IgD-negative memory B cell (primary cell): Measurements from ENCODE around the gene PPM1L. TPM values are rescaled to one million over a fixed set of nuclear protein-coding genes. Genes with fewer than 3 reads are reported as not detected.
"Not testable (repeated sequence)": the region's sequence is repeated elsewhere in the genome, so short reads cannot be mapped to it uniquely, and the experiment has no call there.

Experiments used
- H3K27ac Mint-ChIP-seq, 3 donors: one replicate each; pipeline ENCODE4 v1.8.0; 2020 to 2022; ENCODE audit warnings: mild to moderate bottlenecking in 3 of 3, mixed read lengths in 3 of 3, moderate library complexity in 1 of 3
- H3K27me3 Mint-ChIP-seq: one replicate; pipeline ENCODE4 v1.8.0; 2021; ENCODE audit warnings: mixed read lengths
- H3K36me3 Mint-ChIP-seq: one replicate; pipeline ENCODE4 v1.8.0; 2020; ENCODE audit warnings: mild to moderate bottlenecking, mixed read lengths
- H3K4me1 Mint-ChIP-seq, 3 donors: one replicate each; pipeline ENCODE4 v1.8.0; 2020 to 2022; ENCODE audit warnings: mixed read lengths in 3 of 3, mild to moderate bottlenecking in 1 of 3
- H3K4me3 Mint-ChIP-seq, 4 donors: one replicate each; pipeline ENCODE4 v1.8.0; 2020 to 2022; ENCODE audit warnings: mild to moderate bottlenecking in 4 of 4, mixed read lengths in 4 of 4, moderate library complexity in 3 of 4
- H3K9me3 Mint-ChIP-seq, 3 donors: one replicate each; pipeline ENCODE4 v1.8.0; 2020 to 2021; ENCODE audit warnings: mixed read lengths in 3 of 3, mild to moderate bottlenecking in 1 of 3
- polyA plus RNA-seq: library from polyadenylated mRNA; unstranded; fragments of 300-500 nt; fragmentation: Illumina TruSeq; gene quantifications from one replicate; pipeline ENCODE4 v1.2.3, GENCODE V29; 2021

The PPM1L gene
- polyA plus RNA-seq, 1 donor from 2014 or later, result 3.0 TPM

GRCh38 chr3:161008086-161008485 is 252.1 kb downstream of the PPM1L start:
- Mint-ChIP-seq H3K27ac (no peak overlapping the region), H3K9me3 (peaks cover 0 to 5% (median 2%) of the 10 kb centered on the region in 3 donors), H3K4me3 (no peak overlapping the region), H3K27me3 (no peaks in the 10 kb centered on the region), H3K36me3 (peaks cover 2% of the 10 kb centered on the region), H3K4me1 (no peaks in the 10 kb centered on the region)

GRCh38 chr3:161010151-161010550 is 254.1 kb downstream of the PPM1L start:
- H3K4me1 Mint-ChIP-seq, H3K27me3 Mint-ChIP-seq, H3K27ac Mint-ChIP-seq, H3K4me3 Mint-ChIP-seq, H3K36me3 Mint-ChIP-seq, H3K9me3 Mint-ChIP-seq: not testable (repeated sequence)

- peaks cover 2% of the 10 kb centered on the region for H3K36me3 Mint-ChIP-seq
- H3K4me1 Mint-ChIP-seq, result peaks cover 0 to 4% (median 2%) of the 10 kb centered on the region in 3 donors
- H3K27ac Mint-ChIP-seq, result no peak overlapping the region
- peaks cover 2% of the 10 kb centered on the region for H3K27me3 Mint-ChIP-seq
- no peak overlapping the region for H3K4me3 Mint-ChIP-seq
- peaks cover 0 to under 1% (median 0%) of the 10 kb centered on the region in 3 donors for H3K9me3 Mint-ChIP-seq
Observed at GRCh38 chr3:161014843-161015749, 259.1 kb downstream of the PPM1L start.

- peaks cover 0 to 4% (median 2%) of the 10 kb centered on the region in 3 donors for H3K4me1 Mint-ChIP-seq
Observed at GRCh38 chr3:161016417-161017313, 260.6 kb downstream of the PPM1L start.

GRCh38 chr3:161017971-161018370 is 261.9 kb downstream of the PPM1L start:
- H3K27me3 Mint-ChIP-seq, result peaks cover 2% of the 10 kb centered on the region
- H3K36me3 Mint-ChIP-seq, result peaks cover 1% of the 10 kb centered on the region
- H3K4me1 Mint-ChIP-seq, result peaks cover 0 to 4% (median 2%) of the 10 kb centered on the region in 3 donors
- H3K27ac Mint-ChIP-seq, result no peak overlapping the region
- peaks cover 2 to 7% (median 2%) of the 10 kb centered on the region in 3 donors for H3K9me3 Mint-ChIP-seq
- H3K4me3 Mint-ChIP-seq, result no peak overlapping the region

More at GRCh38 chr3:161016417-161017313, 260.6 kb downstream of the PPM1L start:
- H3K9me3 Mint-ChIP-seq, result peaks cover 0 to 4% (median 0%) of the 10 kb centered on the region in 3 donors
- peaks cover 2% of the 10 kb centered on the region for H3K36me3 Mint-ChIP-seq
- no peak overlapping the region for H3K27ac Mint-ChIP-seq
- H3K4me3 Mint-ChIP-seq, result no peak overlapping the region
- H3K27me3 Mint-ChIP-seq, result peaks cover 2% of the 10 kb centered on the region

GRCh38 chr3:161020256-161020655 is 264.2 kb downstream of the PPM1L start:
- Mint-ChIP-seq H3K4me1 (peaks cover 0 to 3% (median 2%) of the 10 kb centered on the region in 3 donors), H3K27ac (no peak overlapping the region), H3K9me3 (peaks cover 3 to 11% (median 8%) of the 10 kb centered on the region in 3 donors), H3K4me3 (no peak overlapping the region), H3K36me3 (peaks cover 1% of the 10 kb centered on the region), H3K27me3 (peaks cover 2% of the 10 kb centered on the region)

- Mint-ChIP-seq H3K4me3 (no peak overlapping the region), H3K4me1 (no peaks in the 10 kb centered on the region), H3K27me3 (no peaks in the 10 kb centered on the region), H3K27ac (no peak overlapping the region), H3K36me3 (peaks cover 3% of the 10 kb centered on the region), H3K9me3 (peaks cover 3 to 11% (median 8%) of the 10 kb centered on the region in 3 donors)
Observed at GRCh38 chr3:161025911-161026310, 269.9 kb downstream of the PPM1L start.

GRCh38 chr3:161026612-161027510 is 270.8 kb downstream of the PPM1L start:
- H3K9me3 Mint-ChIP-seq, result peaks cover 3 to 11% (median 4%) of the 10 kb centered on the region in 3 donors
- peak overlapping the region in 1 of 3 donors; percentile 16 for H3K27ac Mint-ChIP-seq
- H3K36me3 Mint-ChIP-seq, result peaks cover 3% of the 10 kb centered on the region
- H3K27me3 Mint-ChIP-seq, result no peaks in the 10 kb centered on the region
- no peak overlapping the region for H3K4me3 Mint-ChIP-seq
- H3K4me1 Mint-ChIP-seq, result no peaks in the 10 kb centered on the region

GRCh38 chr3:161028555-161029153 is 272.6 kb downstream of the PPM1L start:
- Mint-ChIP-seq H3K36me3 (peaks cover 2% of the 10 kb centered on the region), H3K4me1 (no peaks in the 10 kb centered on the region), H3K4me3 (no peak overlapping the region), H3K27ac (no peak overlapping the region), H3K9me3 (peaks cover 0 to 5% (median 3%) of the 10 kb centered on the region in 3 donors), H3K27me3 (no peaks in the 10 kb centered on the region)

GRCh38 chr3:161031134-161031533 is 275.1 kb downstream of the PPM1L start:
- Mint-ChIP-seq H3K4me3 (no peak overlapping the region), H3K4me1 (peaks cover 6 to 12% (median 10%) of the 10 kb centered on the region in 3 donors)

GRCh38 chr3:161034913-161035550 is 279.0 kb downstream of the PPM1L start:
- peak overlapping the region in 2 of 4 donors; percentile 18 to 87 for H3K4me3 Mint-ChIP-seq
- H3K27me3 Mint-ChIP-seq, H3K27ac Mint-ChIP-seq, H3K36me3 Mint-ChIP-seq: not testable (repeated sequence)
- H3K9me3 Mint-ChIP-seq, result peaks cover 0 to 10% (median 2%) of the 10 kb centered on the region in 3 donors
- peaks cover 6 to 12% (median 10%) of the 10 kb centered on the region in 3 donors for H3K4me1 Mint-ChIP-seq

More at GRCh38 chr3:161031134-161031533, 275.1 kb downstream of the PPM1L start:
- H3K9me3 Mint-ChIP-seq, result peaks cover 0 to 8% (median 2%) of the 10 kb centered on the region in 3 donors
- no peak overlapping the region for H3K27ac Mint-ChIP-seq
- H3K27me3 Mint-ChIP-seq, result no peaks in the 10 kb centered on the region
- no peaks in the 10 kb centered on the region for H3K36me3 Mint-ChIP-seq

- H3K4me1 Mint-ChIP-seq, result peaks cover 6 to 12% (median 10%) of the 10 kb centered on the region in 3 donors
- peaks cover 4% of the 10 kb centered on the region for H3K36me3 Mint-ChIP-seq
- no peak overlapping the region for H3K4me3 Mint-ChIP-seq
- peaks cover 0 to 10% (median 2%) of the 10 kb centered on the region in 3 donors for H3K9me3 Mint-ChIP-seq
- H3K27ac Mint-ChIP-seq, result no peak overlapping the region
- no peaks in the 10 kb centered on the region for H3K27me3 Mint-ChIP-seq
Observed at GRCh38 chr3:161035711-161036110, 279.7 kb downstream of the PPM1L start.

- Mint-ChIP-seq H3K4me1 (peaks cover 6 to 12% (median 10%) of the 10 kb centered on the region in 3 donors), H3K27ac (no peak overlapping the region), H3K36me3 (peaks cover 4% of the 10 kb centered on the region), H3K4me3 (no peak overlapping the region), H3K9me3 (peaks cover 0 to 6% (median 0%) of the 10 kb centered on the region in 3 donors), H3K27me3 (no peaks in the 10 kb centered on the region)
Observed at GRCh38 chr3:161038725-161039124, 282.7 kb downstream of the PPM1L start.
